Thoracic aorta endothelial cell (primary cell): ENCODE results near the gene MAGEB2. TPM values are rescaled to one million over a fixed set of nuclear protein-coding genes. Genes with fewer than 3 reads are reported as not detected.

ENCODE experiments used
- total RNA-seq: library from RNA; depleted of rRNA; stranded (reverse); fragments of >200 nt; gene quantifications from 2 replicates; pipeline ENCODE4 v1.2.3, GENCODE V29; 2012

The MAGEB2 gene, protein sequence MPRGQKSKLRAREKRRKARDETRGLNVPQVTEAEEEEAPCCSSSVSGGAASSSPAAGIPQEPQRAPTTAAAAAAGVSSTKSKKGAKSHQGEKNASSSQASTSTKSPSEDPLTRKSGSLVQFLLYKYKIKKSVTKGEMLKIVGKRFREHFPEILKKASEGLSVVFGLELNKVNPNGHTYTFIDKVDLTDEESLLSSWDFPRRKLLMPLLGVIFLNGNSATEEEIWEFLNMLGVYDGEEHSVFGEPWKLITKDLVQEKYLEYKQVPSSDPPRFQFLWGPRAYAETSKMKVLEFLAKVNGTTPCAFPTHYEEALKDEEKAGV
- total RNA-seq: not detected in 2 replicates

DNA sequence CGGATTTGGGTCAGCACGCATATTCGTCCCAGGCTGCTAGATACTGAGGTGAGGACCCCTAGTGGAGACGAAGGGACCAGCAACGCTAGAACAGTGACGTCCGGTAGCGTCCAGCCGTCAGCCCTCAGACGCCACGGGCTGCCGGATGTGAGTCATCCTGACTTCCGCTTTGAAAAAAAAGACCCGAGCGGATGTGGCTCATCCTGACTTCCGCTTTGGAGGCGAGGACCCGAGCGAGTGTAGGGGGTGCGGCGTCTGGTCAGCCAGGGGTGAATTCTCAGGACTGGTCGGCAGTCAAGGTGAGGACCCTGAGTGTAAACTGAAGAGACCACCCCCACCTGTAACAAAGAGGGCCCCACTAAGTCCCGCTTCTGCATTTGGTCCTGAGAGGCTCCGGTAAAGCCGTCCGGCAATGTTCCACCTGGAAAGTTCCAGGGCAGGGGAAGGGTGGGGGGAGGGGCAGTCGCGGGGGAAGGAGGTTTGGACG lies at the start of gene MAGEB2:
TSS of gene MAGEB2 (plus strand) at position 207 of the 487 bp plus-strand sequence. CDS start 3,018 bp downstream, outside the sequence.

GRCh38 chrX:30230395-30230794 lies 15.0 kb downstream of the MAGEB2 start, which contains the start of gene MAGEB3:
TSS of gene MAGEB3 (plus strand) at chrX:30230657. CDS start at chrX:30235925, 5,268 bp downstream.

GRCh38 chrX:30241724-30242415 lies 26.5 kb downstream of the MAGEB2 start, which contains the start of gene MAGEB4:
TSS of gene MAGEB4 (plus strand) at chrX:30242000. CDS start at chrX:30242136, 136 bp downstream.

DNA sequence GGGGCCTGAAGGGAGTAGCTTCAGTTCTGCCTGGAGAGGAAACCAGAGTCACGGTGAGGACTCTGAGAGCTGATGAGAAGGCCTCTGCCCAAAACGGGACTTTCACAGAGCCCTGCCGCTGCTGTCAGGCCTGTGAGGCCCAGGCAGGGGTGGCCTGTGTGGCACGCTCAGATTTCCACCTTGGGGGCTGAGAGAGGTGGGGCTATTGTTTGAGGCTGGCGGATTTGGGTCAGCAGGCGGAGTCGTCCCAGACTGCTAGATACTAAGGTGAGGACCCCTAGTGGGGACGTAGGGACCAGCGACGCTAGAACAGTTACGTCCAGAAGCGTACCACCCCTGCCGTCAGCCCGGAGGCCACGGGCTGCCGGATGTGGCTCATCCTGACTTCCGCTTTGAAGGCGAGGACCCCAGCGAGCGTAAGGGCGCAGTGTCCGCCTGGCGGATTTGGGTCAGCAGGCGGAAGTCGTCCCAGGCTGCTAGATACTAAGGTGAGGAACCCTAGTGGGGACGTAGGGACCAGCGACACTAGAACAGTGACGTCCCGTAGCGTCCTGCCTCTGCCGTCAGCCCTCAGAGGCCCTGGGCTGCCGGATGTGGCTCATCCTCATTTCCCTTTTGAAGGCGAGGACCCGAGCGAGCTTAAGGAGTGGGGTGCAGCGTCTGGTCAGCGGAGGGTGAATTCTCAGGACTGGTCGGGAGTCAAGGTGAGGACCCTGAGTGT lies 31.6 kb downstream of the MAGEB2 start, which contains the start of gene MAGEB1:
TSS of gene MAGEB1 (plus strand) at position 378 of the 721 bp plus-strand sequence. CDS start 3,348 bp downstream, outside the sequence.

Other genes with a start within 250 kb of the MAGEB2 start
- not detected in 2 replicates for gene MAGEB3, start 15.1 kb downstream of the MAGEB2 start, total RNA-seq
- gene MAGEB4, start 26.4 kb downstream of the MAGEB2 start, total RNA-seq: not detected in 2 replicates
- gene MAGEB1, start 31.6 kb downstream of the MAGEB2 start, total RNA-seq: not detected in 2 replicates
- gene NR0B1, start 93.8 kb downstream of the MAGEB2 start, total RNA-seq: not detected in 2 replicates